Measurements from ENCODE around the gene ATP6V1B1.

ATP6V1B1 gene

GRCh38 chr2:70927138-70927537, 8.6 kb upstream of the ATP6V1B1 start:
- no peak for DNase-seq (ENCODE audit: low read depth)

- no peak for DNase-seq (ENCODE audit: low read depth)
Measured at GRCh38 chr2:70927641-70928040, 8.1 kb upstream of the ATP6V1B1 start.

- no peak for DNase-seq (ENCODE audit: low read depth)
Measured at GRCh38 chr2:70928366-70928765, 7.3 kb upstream of the ATP6V1B1 start.

GRCh38 chr2:70930371-70931329, 5.0 kb upstream of the ATP6V1B1 start:
- no peak for DNase-seq (ENCODE audit: low read depth)

GRCh38 chr2:70931376-70932000, 4.2 kb upstream of the ATP6V1B1 start:
- DNase-seq (ENCODE audit: low read depth) = no peak

- DNase-seq (ENCODE audit: low read depth) = no peak
Measured at GRCh38 chr2:70932631-70933230, 3.0 kb upstream of the ATP6V1B1 start.

- no peak for DNase-seq (ENCODE audit: low read depth)
Measured at GRCh38 chr2:70934981-70935380, 719 bp upstream of the ATP6V1B1 start.

GRCh38 chr2:70936165-70936978, 672 bp downstream of the ATP6V1B1 start:
- DNase-seq (ENCODE audit: low read depth) = no peak

- no peak for DNase-seq (ENCODE audit: low read depth)
Measured at GRCh38 chr2:70936979-70937811, 1.5 kb downstream of the ATP6V1B1 start.

- DNase-seq (ENCODE audit: low read depth) = no peak
Measured at GRCh38 chr2:70937866-70938585, 2.3 kb downstream of the ATP6V1B1 start.

GRCh38 chr2:70938586-70938950, 2.9 kb downstream of the ATP6V1B1 start:
- no peak for DNase-seq (ENCODE audit: low read depth)

GRCh38 chr2:70939001-70939838, 3.5 kb downstream of the ATP6V1B1 start:
- DNase-seq (ENCODE audit: low read depth) = no peak

- DNase-seq (ENCODE audit: low read depth) = no peak
Measured at GRCh38 chr2:70939839-70940580, 4.3 kb downstream of the ATP6V1B1 start.

- no peak for DNase-seq (ENCODE audit: low read depth)
Measured at GRCh38 chr2:70941186-70941585, 5.5 kb downstream of the ATP6V1B1 start.

- DNase-seq (ENCODE audit: low read depth) = no peak
Measured at GRCh38 chr2:70941701-70942100, 6.0 kb downstream of the ATP6V1B1 start.

- DNase-seq (ENCODE audit: low read depth) = no peak
Measured at GRCh38 chr2:70942396-70943204, 6.9 kb downstream of the ATP6V1B1 start.

- no peak for DNase-seq (ENCODE audit: low read depth)
Measured at GRCh38 chr2:70943205-70943871, 7.6 kb downstream of the ATP6V1B1 start.
